ENCODE data around the gene GOLGA3.

DNA sequence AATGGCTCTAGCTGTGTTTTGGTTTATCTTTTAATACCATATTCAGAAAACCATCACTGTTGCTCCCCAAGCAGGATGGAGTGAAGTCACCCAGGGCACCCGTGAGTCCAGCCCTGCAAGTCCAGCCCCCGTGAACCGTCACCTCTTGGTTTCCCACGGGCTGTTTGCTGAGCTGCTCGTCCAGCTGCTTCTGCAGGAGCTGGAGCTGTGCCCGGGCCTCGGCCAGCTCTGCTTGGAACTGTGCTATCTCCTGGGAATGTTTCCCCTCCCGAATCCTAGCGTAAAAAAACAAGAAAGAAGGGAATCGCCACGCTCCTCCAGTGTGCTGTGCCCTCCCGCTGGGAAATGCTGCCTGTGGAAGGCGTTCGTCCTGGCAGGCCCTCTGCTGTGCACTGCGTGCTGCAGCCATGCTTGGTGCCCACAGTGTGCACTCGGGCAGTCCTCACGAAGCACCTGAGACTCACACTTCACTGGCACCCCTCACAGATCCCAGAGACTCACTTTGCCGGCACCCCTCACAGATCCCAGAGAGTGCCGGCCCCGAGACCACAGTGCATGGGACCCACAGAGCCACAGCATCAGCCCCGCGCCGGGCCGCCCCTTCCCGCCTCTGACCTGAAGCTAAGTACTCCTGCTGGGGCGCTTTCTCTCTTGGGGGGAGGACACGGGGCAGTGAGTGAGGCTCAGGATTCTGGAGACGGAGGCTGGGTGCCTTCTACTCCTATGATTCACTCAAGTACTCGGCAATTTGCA lies 51.7 kb downstream of the GOLGA3 start:
- TF ChIP-seq, protein P1, sequence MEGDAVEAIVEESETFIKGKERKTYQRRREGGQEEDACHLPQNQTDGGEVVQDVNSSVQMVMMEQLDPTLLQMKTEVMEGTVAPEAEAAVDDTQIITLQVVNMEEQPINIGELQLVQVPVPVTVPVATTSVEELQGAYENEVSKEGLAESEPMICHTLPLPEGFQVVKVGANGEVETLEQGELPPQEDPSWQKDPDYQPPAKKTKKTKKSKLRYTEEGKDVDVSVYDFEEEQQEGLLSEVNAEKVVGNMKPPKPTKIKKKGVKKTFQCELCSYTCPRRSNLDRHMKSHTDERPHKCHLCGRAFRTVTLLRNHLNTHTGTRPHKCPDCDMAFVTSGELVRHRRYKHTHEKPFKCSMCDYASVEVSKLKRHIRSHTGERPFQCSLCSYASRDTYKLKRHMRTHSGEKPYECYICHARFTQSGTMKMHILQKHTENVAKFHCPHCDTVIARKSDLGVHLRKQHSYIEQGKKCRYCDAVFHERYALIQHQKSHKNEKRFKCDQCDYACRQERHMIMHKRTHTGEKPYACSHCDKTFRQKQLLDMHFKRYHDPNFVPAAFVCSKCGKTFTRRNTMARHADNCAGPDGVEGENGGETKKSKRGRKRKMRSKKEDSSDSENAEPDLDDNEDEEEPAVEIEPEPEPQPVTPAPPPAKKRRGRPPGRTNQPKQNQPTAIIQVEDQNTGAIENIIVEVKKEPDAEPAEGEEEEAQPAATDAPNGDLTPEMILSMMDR (IDR thresholded peaks at IDR 0.05; ENCODE audit: low read depth, low read length, missing input control): no peak
- TF ChIP-seq RAD21 (IDR thresholded peaks at IDR 0.05): no peak
- TF ChIP-seq JUND (IDR thresholded peaks at IDR 0.05): no peak
- TF ChIP-seq, protein P2, sequence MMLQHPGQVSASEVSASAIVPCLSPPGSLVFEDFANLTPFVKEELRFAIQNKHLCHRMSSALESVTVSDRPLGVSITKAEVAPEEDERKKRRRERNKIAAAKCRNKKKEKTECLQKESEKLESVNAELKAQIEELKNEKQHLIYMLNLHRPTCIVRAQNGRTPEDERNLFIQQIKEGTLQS (IDR thresholded peaks at IDR 0.05): no peak
- TF ChIP-seq GABPA (IDR thresholded peaks at IDR 0.05 in 1 of 2, conservative IDR thresholded peaks at IDR 0.05 in 1 of 2): no peak
- TF ChIP-seq YY1 (IDR thresholded peaks at IDR 0.05): no peak
- TF ChIP-seq FOXA1 (IDR thresholded peaks at IDR 0.05): no peak
